IMR-90 (cell line): ENCODE data around the gene CDR2. TPM values are rescaled to one million over a fixed set of nuclear protein-coding genes. Genes with fewer than 3 reads are reported as not detected.

ENCODE experiments used
- ATAC-seq: fragments of 200-7000 bp; cut with Tn5 transposase; 2 replicates; pipeline ENCODE4 v1.9.1; 2020; ENCODE audit warnings: low read depth, mild to moderate bottlenecking, moderate library complexity
- BruUV-seq: library from RNA; stranded (reverse); fragments of 400-500 nt; replicated peaks from 2 replicates; lab custom pipeline; 2021; lab: Mats Ljungman, UMichigan
- CTCF ChIA-PET: fragments of 300-600 bp; formaldehyde crosslinking; extraction: SDS; loops from one replicate; lab custom pipeline; 2021; ENCODE audit warnings: antibody characterized with exemption; lab: Yijun Ruan, JAX
- POLR2A ChIA-PET: fragments of 300-600 bp; sonication (Branson Sonifier 250); formaldehyde crosslinking; loops from one replicate; lab custom pipeline; 2022; ENCODE audit warnings: antibody characterized with exemption; ENCODE audit not compliant: unreplicated experiment; lab: Charles Lee
- DNase-seq: peaks from one replicate; pipeline ENCODE4 v3.0.0; 2013
- H2AFZ ChIP-seq: replicated peaks from 2 replicates; pipeline ENCODE3; 2013; ENCODE audit warnings: low read length, mild to moderate bottlenecking; ENCODE audit not compliant: poor library complexity
- H2AK5ac ChIP-seq: 2 replicates; pipeline ENCODE4 v1.6.1; 2013; ENCODE audit warnings: low read depth, low read length, inconsistent platforms
- H2AK9ac ChIP-seq: replicated peaks from 2 replicates; pipeline ENCODE3; 2013; ENCODE audit warnings: mild to moderate bottlenecking, low read depth, low read length, moderate library complexity; ENCODE audit not compliant: poor library complexity
- H2BK120ac ChIP-seq: 2 replicates; pipeline ENCODE4 v1.6.1; 2013; ENCODE audit warnings: low read depth, low read length, inconsistent platforms
- H2BK15ac ChIP-seq: 3 replicates; pipeline ENCODE4 v1.6.1; 2013; ENCODE audit warnings: low read depth, low read length, inconsistent platforms
- H2BK20ac ChIP-seq: 2 replicates; pipeline ENCODE4 v1.6.1; 2013; ENCODE audit warnings: low read depth, mild to moderate bottlenecking, inconsistent platforms, low read length, moderate library complexity
- H2BK5ac ChIP-seq: 2 replicates; pipeline ENCODE4 v1.6.1; 2013; ENCODE audit warnings: mild to moderate bottlenecking, low read depth, low read length, inconsistent platforms; ENCODE audit not compliant: poor library complexity, severe bottlenecking
- H3K14ac ChIP-seq: replicated peaks from 2 replicates; pipeline ENCODE4 v1.6.1; 2013; ENCODE audit warnings: low read depth, low read length, inconsistent platforms
- H3K18ac ChIP-seq: 2 replicates; pipeline ENCODE4 v1.6.1; 2013; ENCODE audit warnings: low read depth, low read length, control low read depth
- H3K23ac ChIP-seq: 2 replicates; pipeline ENCODE4 v1.6.1; 2013; ENCODE audit warnings: low read depth, low read length, inconsistent platforms
- H3K27ac ChIP-seq: 2 replicates; pipeline ENCODE4 v1.5.1; 2013; ENCODE audit warnings: mild to moderate bottlenecking, control low read depth, low read length; ENCODE audit not compliant: insufficient read depth
- H3K27me3 ChIP-seq: 2 replicates; pipeline ENCODE4 v1.6.1; 2013; ENCODE audit warnings: low read length; ENCODE audit not compliant: control insufficient read depth, insufficient read depth
- H3K36me3 ChIP-seq: 2 replicates; pipeline ENCODE4 v1.6.1; 2013; ENCODE audit warnings: low read length, mixed read lengths; ENCODE audit not compliant: control insufficient read depth, insufficient read depth
- H3K4ac ChIP-seq: 2 replicates; pipeline ENCODE4 v1.6.1; 2013; ENCODE audit warnings: low read depth, low read length, inconsistent platforms
- H3K4me1 ChIP-seq: 2 replicates; pipeline ENCODE4 v1.6.1; 2013; ENCODE audit warnings: low read length, mixed read lengths; ENCODE audit not compliant: control insufficient read depth, insufficient read depth
- H3K4me2 ChIP-seq: 2 replicates; pipeline ENCODE4 v1.6.1; 2013; ENCODE audit warnings: low read depth, mild to moderate bottlenecking, control low read depth, low read length, moderate library complexity
- H3K4me3 ChIP-seq: 2 replicates; pipeline ENCODE4 v1.5.1; 2013; ENCODE audit warnings: low read depth, mild to moderate bottlenecking, control low read depth, low read length, moderate library complexity; ENCODE audit not compliant: insufficient read depth
- H3K56ac ChIP-seq: 2 replicates; pipeline ENCODE4 v1.6.1; 2013; ENCODE audit warnings: low read length, inconsistent platforms; ENCODE audit not compliant: insufficient read depth; ENCODE audit errors: extremely low read depth
- H3K79me1 ChIP-seq, 2 experiments: 2 replicates each; pipeline ENCODE4 v1.6.1; 2013; ENCODE audit warnings: low read length in 2 of 2, inconsistent platforms in 1 of 2, low read depth in 1 of 2
- H3K9ac ChIP-seq: 2 replicates; pipeline ENCODE4 v1.6.1; 2013; ENCODE audit warnings: low read depth, low read length, control low read depth
- H3K9me1 ChIP-seq: 2 replicates; pipeline ENCODE4 v1.6.1; 2013; ENCODE audit warnings: low read length, inconsistent platforms; ENCODE audit not compliant: insufficient read depth
- H3K9me3 ChIP-seq: 2 replicates; pipeline ENCODE4 v1.6.1; 2013; ENCODE audit warnings: low read length; ENCODE audit not compliant: control insufficient read depth, insufficient read depth
- H4K20me1 ChIP-seq: 2 replicates; pipeline ENCODE4 v1.6.1; 2013; ENCODE audit warnings: low read length, inconsistent platforms; ENCODE audit not compliant: insufficient read depth
- H4K5ac ChIP-seq: 2 replicates; pipeline ENCODE4 v1.6.1; 2013; ENCODE audit warnings: mild to moderate bottlenecking, low read depth, low read length, control low read depth
- H4K8ac ChIP-seq, 2 experiments: 2 replicates each; pipeline ENCODE4 v1.6.1; 2013; ENCODE audit warnings: low read depth in 2 of 2, low read length in 2 of 2, control low read depth in 1 of 2, inconsistent platforms in 1 of 2
- H4K91ac ChIP-seq: 2 replicates; pipeline ENCODE4 v1.6.1; 2013; ENCODE audit warnings: low read depth, low read length, inconsistent platforms; ENCODE audit not compliant: insufficient read depth
- CEBPB ChIP-seq: IDR thresholded peaks from 2 replicates; pipeline ENCODE4 v1.6.1; 2012; ENCODE audit warnings: low read depth, low read length, improper control_type of control experiment
- CHD1 ChIP-seq: IDR thresholded peaks from 2 replicates; pipeline ENCODE4 v1.6.1; 2012; ENCODE audit warnings: low read depth, low read length, improper control_type of control experiment
- MXI1 ChIP-seq: IDR thresholded peaks from 2 replicates; pipeline ENCODE4 v1.6.1; 2012; ENCODE audit warnings: low read depth, mild to moderate bottlenecking, low read length, moderate library complexity, borderline replicate concordance
- RAD21 ChIP-seq: IDR thresholded peaks from 2 replicates; pipeline ENCODE4 v1.6.1; 2012; ENCODE audit warnings: low read length, improper control_type of control experiment
- WGBS, 2 experiments: methylation state at CpG; one replicate each; pipeline versions ENCODE4 v1.1.5 to v1.1.7; 2013; ENCODE audit warnings: missing lambda C conversion rate in 2 of 2; ENCODE audit not compliant: insufficient read length in 1 of 2; ENCODE audit errors: extremely low coverage in 2 of 2; 5-methylcytosine and 5-hydroxymethylcytosine counted together
- dilution Hi-C: fragments of 300-500 bp; cut with HindIII; formaldehyde crosslinking; loops from one replicate; pipeline ENCODE4 v1.14.3; 2018; ENCODE audit warnings: low sequenced_read_pairs; ENCODE audit not compliant: unreplicated experiment
- in situ Hi-C: fragments of 300-500 bp; cut with MboI; formaldehyde crosslinking; loops from 3 replicates; pipeline ENCODE4 v1.14.3; 2019; ENCODE audit warnings: low sequenced_read_pairs, inconsistent platforms, mixed read lengths
- intact Hi-C: fragments of 100-400 bp; cut with micrococcal nuclease; formaldehyde crosslinking; loops from 2 replicates; pipeline ENCODE4 v1.10.0; 2022
- polyA plus RNA-seq, 3 experiments: library from polyadenylated mRNA; depleted of rRNA; stranded (reverse); fragments of >200 nt; gene quantifications; 2 replicates each; pipeline ENCODE4 v1.2.3, GENCODE V29; 2012; ENCODE audit warnings: low replicate concordance in 1 of 3
- total RNA-seq: library from RNA; depleted of rRNA; stranded (reverse); fragments of >200 nt; gene quantifications from 2 replicates; pipeline ENCODE4 v1.2.3, GENCODE V29; 2012
- TF ChIP-seq, protein P1 (sequence below): conservative IDR thresholded peaks from 2 replicates; pipeline ENCODE4 v1.5.1; 2012; ENCODE audit warnings: mild to moderate bottlenecking, low read depth, low read length, improper control_type of control experiment

Gene CDR2
- total and polyA plus RNA-seq, 2 of the 4 experiments (the other 2 are of a cell fraction): 37.7 to 48.4 TPM

DNA sequence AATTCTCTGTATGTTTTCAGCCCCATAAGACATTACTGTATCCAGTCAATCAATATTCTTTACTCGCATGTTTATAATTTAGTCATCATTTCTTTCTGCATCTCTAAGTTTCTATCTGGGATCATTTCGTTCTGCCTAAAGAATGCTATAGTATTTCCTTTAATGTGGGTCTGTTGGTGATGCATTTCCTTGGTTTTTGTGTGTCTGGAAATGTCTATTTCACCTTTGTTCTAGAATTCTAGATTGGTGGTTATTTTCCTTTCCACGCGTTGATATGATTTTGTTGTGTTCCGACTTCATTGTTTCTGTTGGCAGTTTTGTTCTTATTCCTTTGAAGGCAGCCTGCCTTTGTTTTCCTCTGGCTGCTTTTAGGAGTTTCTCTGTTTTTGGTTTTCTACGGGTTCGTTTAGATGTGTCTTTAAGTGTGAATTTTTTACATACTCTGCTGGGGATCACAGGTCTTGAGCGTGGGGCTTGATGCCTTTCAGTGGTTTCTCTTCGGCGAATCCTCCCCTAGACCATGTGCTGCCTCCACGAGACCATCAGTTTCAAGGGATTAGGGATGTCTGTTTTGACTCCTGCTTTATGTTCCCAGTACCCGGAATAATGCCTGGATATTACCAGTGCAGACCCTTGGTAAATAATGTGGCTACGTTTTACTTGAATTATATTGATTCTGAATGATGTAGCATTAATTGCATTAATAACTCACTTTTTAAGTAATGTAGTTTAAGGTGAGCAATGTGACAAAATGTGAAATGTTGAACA, 53.7 kb downstream of the CDR2 start (continued):
- no peak for TF ChIP-seq RAD21
- TF ChIP-seq MXI1: no peak

DNA sequence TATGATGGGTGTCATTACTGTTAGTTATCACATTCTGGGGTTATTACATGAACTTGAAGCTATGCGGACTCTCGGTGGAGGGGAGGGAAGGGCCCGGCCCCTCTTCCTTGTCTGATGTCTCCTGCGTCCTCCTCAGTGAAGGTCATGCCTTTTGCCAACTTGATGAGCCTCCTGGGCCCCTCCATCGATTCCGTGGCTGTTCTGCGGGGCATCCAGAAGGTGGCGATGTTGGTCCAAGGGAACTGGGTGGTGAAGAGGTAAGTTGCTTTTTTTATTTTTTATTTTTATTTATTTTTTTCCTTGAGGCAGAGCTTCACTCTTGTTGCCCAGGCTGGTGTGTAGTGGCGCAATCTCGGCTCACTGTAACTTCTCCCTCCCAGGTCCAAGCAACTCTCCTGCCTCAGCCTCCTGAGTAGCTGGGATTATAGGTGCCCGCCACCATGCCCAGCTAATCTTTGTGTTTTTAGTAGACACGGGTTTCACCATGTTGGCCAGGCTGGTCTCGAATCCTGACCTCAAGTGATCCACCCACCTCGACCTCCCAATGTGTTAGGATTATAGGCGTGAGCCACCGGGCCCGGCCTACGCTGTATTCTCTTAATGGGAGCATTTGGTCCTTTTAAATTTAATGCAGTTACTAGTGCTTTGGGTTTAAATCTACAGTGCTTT, 55.6 kb downstream of the CDR2 start:
- Histone ChIP-seq H2BK5ac (no peak overlapping the region), H3K79me1 (peaks cover 0 to 17% of the 10 kb centered on the region in 2 experiments; a peak in 2 of 4 replicates), H3K9ac (no peak overlapping the region), H3K9me1 (no peaks in the 10 kb centered on the region), H3K4me1 (no peaks in the 10 kb centered on the region), H4K5ac (no peak overlapping the region), H2AFZ (no peak overlapping the region), H3K36me3 (peaks cover 50% of the 10 kb centered on the region), H2BK120ac (no peak overlapping the region), H3K4me3 (no peak overlapping the region), H4K20me1 (peaks cover 19% of the 10 kb centered on the region), H3K27me3 (no peaks in the 10 kb centered on the region), H3K23ac (no peak overlapping the region), H2AK5ac (no peak overlapping the region), H4K91ac (no peak overlapping the region), H3K18ac (no peak overlapping the region), H3K14ac (no peak overlapping the region), H3K27ac (no peak overlapping the region), H2AK9ac (no peak overlapping the region), H4K8ac (no peak overlapping the region), H3K56ac (no peak overlapping the region), H3K9me3 (no peaks in the 10 kb centered on the region), H3K4ac (no peak overlapping the region), H3K4me2 (no peak overlapping the region), H2BK20ac (no peak overlapping the region), H2BK15ac (no peak overlapping the region)
- no CpG with 5 or more reads among the region's 18 CpGs for WGBS, 2 experiments
- POLR2A ChIA-PET: no interaction called here
- dilution Hi-C loops (no loop called here), intact Hi-C loops (no loop called here), in situ Hi-C loops (no loop called here)
- TF ChIP-seq, protein P1, sequence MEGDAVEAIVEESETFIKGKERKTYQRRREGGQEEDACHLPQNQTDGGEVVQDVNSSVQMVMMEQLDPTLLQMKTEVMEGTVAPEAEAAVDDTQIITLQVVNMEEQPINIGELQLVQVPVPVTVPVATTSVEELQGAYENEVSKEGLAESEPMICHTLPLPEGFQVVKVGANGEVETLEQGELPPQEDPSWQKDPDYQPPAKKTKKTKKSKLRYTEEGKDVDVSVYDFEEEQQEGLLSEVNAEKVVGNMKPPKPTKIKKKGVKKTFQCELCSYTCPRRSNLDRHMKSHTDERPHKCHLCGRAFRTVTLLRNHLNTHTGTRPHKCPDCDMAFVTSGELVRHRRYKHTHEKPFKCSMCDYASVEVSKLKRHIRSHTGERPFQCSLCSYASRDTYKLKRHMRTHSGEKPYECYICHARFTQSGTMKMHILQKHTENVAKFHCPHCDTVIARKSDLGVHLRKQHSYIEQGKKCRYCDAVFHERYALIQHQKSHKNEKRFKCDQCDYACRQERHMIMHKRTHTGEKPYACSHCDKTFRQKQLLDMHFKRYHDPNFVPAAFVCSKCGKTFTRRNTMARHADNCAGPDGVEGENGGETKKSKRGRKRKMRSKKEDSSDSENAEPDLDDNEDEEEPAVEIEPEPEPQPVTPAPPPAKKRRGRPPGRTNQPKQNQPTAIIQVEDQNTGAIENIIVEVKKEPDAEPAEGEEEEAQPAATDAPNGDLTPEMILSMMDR: peak; percentile 57
- TF ChIP-seq RAD21 (peak; percentile 65), CHD1 (no peak), CEBPB (0 out of 2 replicates have a peak, but pooled peaks have one; percentile 26)
- no TSS peak for BruUV-seq
- DNase-seq (peak; percentile 22), ATAC-seq (peak; percentile 36; the same call in 1 of the 2 replicates)
- CTCF ChIA-PET: interaction anchor here (0.8 to 1.5 kb wide), 2 partner anchors 11 to 78 kb away, joined by 7 to 8 read pairs; no protein-coding TSS in a partner anchor
